Ishikawa (cell line): Measurements from ENCODE around the gene NF1.
A peak's percentile ranks its signal among the peaks of the same experiment; 100 is the strongest.

Experiments used
- CEBPB ChIP-seq: IDR thresholded peaks from 2 replicates; pipeline ENCODE4 v1.6.1; 2012
- CREB1 ChIP-seq: IDR thresholded peaks from 2 replicates; pipeline ENCODE4 v1.6.1; 2012; ENCODE audit warnings: low read depth
- EGR1 ChIP-seq: IDR thresholded peaks from 2 replicates; pipeline ENCODE4 v1.6.1; 2012
- EP300 ChIP-seq: IDR thresholded peaks from 2 replicates; pipeline ENCODE4 v1.6.1; 2012; ENCODE audit warnings: borderline replicate concordance
- FOXM1 ChIP-seq: IDR thresholded peaks from 2 replicates; pipeline ENCODE4 v1.6.1; 2012; ENCODE audit warnings: low read depth, borderline replicate concordance
- MAX ChIP-seq: IDR thresholded peaks from 2 replicates; pipeline ENCODE4 v1.6.1; 2012
- NFIC ChIP-seq: IDR thresholded peaks from 2 replicates; pipeline ENCODE4 v1.6.1; 2012
- RAD21 ChIP-seq: IDR thresholded peaks from 2 replicates; pipeline ENCODE4 v1.6.1; 2012; ENCODE audit warnings: low read depth
- REST ChIP-seq: IDR thresholded peaks from 2 replicates; pipeline ENCODE4 v1.6.1; 2012; ENCODE audit warnings: low read depth, mild to moderate bottlenecking
- TAF1 ChIP-seq: IDR thresholded peaks from 2 replicates; pipeline ENCODE4 v1.6.1; 2012; ENCODE audit warnings: low read depth, mild to moderate bottlenecking
- TCF12 ChIP-seq: IDR thresholded peaks from 2 replicates; pipeline ENCODE4 v1.6.1; 2012; ENCODE audit warnings: low read depth
- TEAD4 ChIP-seq: IDR thresholded peaks from 2 replicates; pipeline ENCODE4 v1.6.1; 2012
- USF1 ChIP-seq: IDR thresholded peaks from 2 replicates; pipeline ENCODE4 v1.6.1; 2012
- YY1 ChIP-seq: IDR thresholded peaks from 2 replicates; pipeline ENCODE4 v1.6.1; 2012; ENCODE audit warnings: low read depth
- ZBTB7A ChIP-seq: IDR thresholded peaks from 2 replicates; pipeline ENCODE4 v1.6.1; 2012; ENCODE audit warnings: low read depth

Gene NF1

GRCh38 chr17:31266042-31266441, 171.3 kb downstream of the NF1 start:
- TF ChIP-seq EGR1 (no peak), CREB1 (no peak), NFIC (no peak), ZBTB7A (no peak), EP300 (no peak), REST (no peak), TEAD4 (no peak), RAD21 (no peak), TCF12 (no peak), USF1 (no peak), FOXM1 (no peak), CEBPB (no peak), TAF1 (no peak), YY1 (no peak), MAX (no peak)

- TF ChIP-seq TEAD4 (no peak), CEBPB (no peak), YY1 (no peak), NFIC (no peak), ZBTB7A (no peak), RAD21 (no peak), REST (no peak), FOXM1 (no peak), CREB1 (no peak), EGR1 (no peak), TAF1 (no peak), USF1 (no peak), EP300 (no peak), MAX (no peak)
Observed at GRCh38 chr17:31269036-31269577, 174.3 kb downstream of the NF1 start.

- TF ChIP-seq REST (no peak), TEAD4 (peak; percentile 81), MAX (0 out of 2 replicates have a peak, but pooled peaks have one; percentile 33), TAF1 (no peak), TCF12 (peak; percentile 33; the same call in 1 of the 2 replicates), USF1 (peak; percentile 86)
Observed at GRCh38 chr17:31269578-31269983, 174.8 kb downstream of the NF1 start.

GRCh38 chr17:31272236-31272635, 177.5 kb downstream of the NF1 start:
- TF ChIP-seq CREB1 (no peak), REST (no peak), FOXM1 (no peak), YY1 (no peak)
